Measurements from ENCODE around the gene TMEM17.

GRCh38 chr2:62450716-62451191 lies 55.2 kb downstream of the TMEM17 start:
- TF ChIP-seq CTCF (IDR thresholded peaks at IDR 0.05): no peak
- TF ChIP-seq POLR2A (IDR thresholded peaks at IDR 0.05): no peak

All from gastroesophageal sphincter (tissue), 3 donors.